HepG2 (cell line): Measurements from ENCODE around the gene MED19. TPM values are rescaled to one million over a fixed set of nuclear protein-coding genes. Genes with fewer than 3 reads are reported as not detected.
A peak's percentile ranks its signal among the peaks of the same experiment; 100 is the strongest.

Source experiments
- GPN1 ChIP-seq: sonication (generic); formaldehyde crosslinking; IDR thresholded peaks from 2 replicates; pipeline ENCODE4 v1.5.1; 2020; ENCODE audit warnings: missing genetic modification reagents, borderline replicate concordance
- HDAC2 ChIP-seq: sonication (generic); formaldehyde crosslinking; IDR thresholded peaks from 2 replicates; pipeline ENCODE4 v1.4.0; 2020; ENCODE audit warnings: missing genetic modification reagents
- HHEX ChIP-seq: IDR thresholded peaks from 2 replicates; pipeline ENCODE4 v1.6.1; 2016; ENCODE audit warnings: control low read depth
- KDM5B ChIP-seq: sonication (generic); formaldehyde crosslinking; IDR thresholded peaks from 2 replicates; pipeline ENCODE4 v1.4.0; 2020; ENCODE audit warnings: missing genetic modification reagents, mild to moderate bottlenecking, borderline replicate concordance
- MEF2D ChIP-seq: sonication (generic); formaldehyde crosslinking; IDR thresholded peaks from 2 replicates; pipeline ENCODE4 v1.5.1; 2020; ENCODE audit warnings: mild to moderate bottlenecking, missing genetic modification reagents
- PHF21A ChIP-seq: sonication (generic); formaldehyde crosslinking; IDR thresholded peaks from 2 replicates; pipeline ENCODE4 v1.5.0; 2020; ENCODE audit warnings: mild to moderate bottlenecking, missing genetic modification reagents
- PLRG1 ChIP-seq: fragments of 450-650 bp; conservative IDR thresholded peaks from 2 replicates; pipeline ENCODE4 v1.6.1; 2016
- SMYD3 ChIP-seq: sonication (generic); formaldehyde crosslinking; IDR thresholded peaks from 2 replicates; pipeline ENCODE4 v1.8.1; 2023; ENCODE audit warnings: mild to moderate bottlenecking, missing genetic modification reagents
- TBX3 ChIP-seq: fragments of 450-650 bp; IDR thresholded peaks from 2 replicates; pipeline ENCODE4 v1.6.1; 2017; ENCODE audit warnings: antibody characterized with exemption, mild to moderate bottlenecking, inconsistent platforms, borderline replicate concordance
- ZBTB7B ChIP-seq: sonication (generic); formaldehyde crosslinking; IDR thresholded peaks from 2 replicates; pipeline ENCODE4 v1.4.0; 2020; ENCODE audit warnings: missing genetic modification reagents
- ZEB1 ChIP-seq: IDR thresholded peaks from 2 replicates; pipeline ENCODE4 v1.6.1; 2012; ENCODE audit warnings: mild to moderate bottlenecking, low read depth, inconsistent platforms; ENCODE audit not compliant: insufficient replicate concordance
- ZNF333 ChIP-seq: sonication (generic); formaldehyde crosslinking; IDR thresholded peaks from 2 replicates; pipeline ENCODE4 v1.4.0; 2020; ENCODE audit warnings: mild to moderate bottlenecking, missing genetic modification reagents, borderline replicate concordance
- polyA plus RNA-seq, 8 experiments: library from polyadenylated mRNA; depleted of rRNA in 3 of 8; stranded (reverse) in 7 of 8; unstranded in 1 of 8; fragments of >200 nt; fragmentation: Illumina TruSeq in 4 of 8; extraction: Trizol in 4 of 8; gene quantifications; 2 replicates each; pipeline versions ENCODE4 v1.2.1 to v1.2.3, GENCODE V29; 2011 to 2016; ENCODE audit warnings: low read depth in 4 of 8, missing spikeins in 1 of 8, mixed read lengths in 1 of 8; ENCODE audit not compliant: insufficient read depth in 1 of 8
- total RNA-seq, 5 experiments: library from RNA; depleted of rRNA; stranded (reverse); fragments of >200 nt; fragmentation: Illumina TruSeq; extraction: Trizol; gene quantifications; 2 replicates each; pipeline ENCODE4 v1.2.3, GENCODE V29; 2016; ENCODE audit warnings: low read depth in 1 of 5
- TF ChIP-seq, protein P1 (sequence below): sonication (generic); formaldehyde crosslinking; IDR thresholded peaks from 2 replicates; pipeline ENCODE4 v1.4.0; 2020; ENCODE audit warnings: missing genetic modification reagents, borderline replicate concordance
- TF ChIP-seq, protein P2 (sequence below): sonication (generic); formaldehyde crosslinking; IDR thresholded peaks from 2 replicates; pipeline ENCODE4 v1.5.0; 2020; ENCODE audit warnings: missing genetic modification reagents
- TF ChIP-seq, protein P3 (sequence below): sonication (generic); formaldehyde crosslinking; IDR thresholded peaks from one replicate; pipeline ENCODE4 v1.5.1; 2020; ENCODE audit warnings: mild to moderate bottlenecking, missing genetic modification reagents; ENCODE audit errors: not compliant biosample characterization

The MED19 gene
- total and polyA plus RNA-seq, 2 of the 13 experiments (the other 11 are each of a cell fraction or from before 2014, with no cell fraction given) = 12.9 to 13.8 TPM

DNA sequence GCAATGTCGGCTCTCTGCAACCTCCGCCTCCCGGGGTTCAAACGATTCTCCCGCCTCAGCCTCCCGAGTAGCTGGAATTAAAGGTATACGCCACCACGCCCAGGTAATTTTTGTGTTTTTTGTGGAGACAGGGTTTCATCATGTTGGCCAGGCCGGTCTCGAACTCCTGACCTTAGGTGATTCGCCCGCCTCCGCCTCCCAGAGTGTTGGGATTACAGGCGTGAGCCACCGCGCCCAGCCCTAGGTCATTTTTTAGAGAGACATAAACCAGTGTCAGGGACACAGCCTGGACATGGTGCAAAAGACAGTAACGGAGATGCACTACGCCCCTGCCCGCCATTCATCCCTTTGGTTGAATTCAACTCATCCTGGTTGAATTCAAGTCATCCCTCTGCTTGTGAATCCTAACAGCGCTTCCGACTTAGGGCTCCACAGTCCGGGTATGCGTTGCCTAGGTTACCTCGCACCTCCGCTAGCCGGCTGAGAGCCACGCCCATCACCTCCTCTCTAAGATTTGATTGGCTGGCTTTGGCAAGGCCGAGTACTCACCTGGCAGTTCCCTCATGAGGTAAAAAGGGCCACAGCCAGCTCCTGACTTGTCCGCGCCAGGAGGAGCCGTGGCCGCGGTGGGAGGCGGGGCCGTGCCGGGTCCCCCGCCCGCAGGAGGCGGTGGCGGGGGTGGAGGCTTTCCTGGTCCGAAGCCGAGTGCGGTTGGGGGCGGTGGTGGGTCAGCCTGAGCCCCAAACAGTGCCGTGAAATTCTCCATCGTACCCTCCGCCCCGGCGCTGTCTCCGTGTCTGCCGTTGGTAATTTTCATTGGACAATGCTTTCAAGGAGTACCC is at the start of gene MED19 (continued):
- TF ChIP-seq, protein P1, sequence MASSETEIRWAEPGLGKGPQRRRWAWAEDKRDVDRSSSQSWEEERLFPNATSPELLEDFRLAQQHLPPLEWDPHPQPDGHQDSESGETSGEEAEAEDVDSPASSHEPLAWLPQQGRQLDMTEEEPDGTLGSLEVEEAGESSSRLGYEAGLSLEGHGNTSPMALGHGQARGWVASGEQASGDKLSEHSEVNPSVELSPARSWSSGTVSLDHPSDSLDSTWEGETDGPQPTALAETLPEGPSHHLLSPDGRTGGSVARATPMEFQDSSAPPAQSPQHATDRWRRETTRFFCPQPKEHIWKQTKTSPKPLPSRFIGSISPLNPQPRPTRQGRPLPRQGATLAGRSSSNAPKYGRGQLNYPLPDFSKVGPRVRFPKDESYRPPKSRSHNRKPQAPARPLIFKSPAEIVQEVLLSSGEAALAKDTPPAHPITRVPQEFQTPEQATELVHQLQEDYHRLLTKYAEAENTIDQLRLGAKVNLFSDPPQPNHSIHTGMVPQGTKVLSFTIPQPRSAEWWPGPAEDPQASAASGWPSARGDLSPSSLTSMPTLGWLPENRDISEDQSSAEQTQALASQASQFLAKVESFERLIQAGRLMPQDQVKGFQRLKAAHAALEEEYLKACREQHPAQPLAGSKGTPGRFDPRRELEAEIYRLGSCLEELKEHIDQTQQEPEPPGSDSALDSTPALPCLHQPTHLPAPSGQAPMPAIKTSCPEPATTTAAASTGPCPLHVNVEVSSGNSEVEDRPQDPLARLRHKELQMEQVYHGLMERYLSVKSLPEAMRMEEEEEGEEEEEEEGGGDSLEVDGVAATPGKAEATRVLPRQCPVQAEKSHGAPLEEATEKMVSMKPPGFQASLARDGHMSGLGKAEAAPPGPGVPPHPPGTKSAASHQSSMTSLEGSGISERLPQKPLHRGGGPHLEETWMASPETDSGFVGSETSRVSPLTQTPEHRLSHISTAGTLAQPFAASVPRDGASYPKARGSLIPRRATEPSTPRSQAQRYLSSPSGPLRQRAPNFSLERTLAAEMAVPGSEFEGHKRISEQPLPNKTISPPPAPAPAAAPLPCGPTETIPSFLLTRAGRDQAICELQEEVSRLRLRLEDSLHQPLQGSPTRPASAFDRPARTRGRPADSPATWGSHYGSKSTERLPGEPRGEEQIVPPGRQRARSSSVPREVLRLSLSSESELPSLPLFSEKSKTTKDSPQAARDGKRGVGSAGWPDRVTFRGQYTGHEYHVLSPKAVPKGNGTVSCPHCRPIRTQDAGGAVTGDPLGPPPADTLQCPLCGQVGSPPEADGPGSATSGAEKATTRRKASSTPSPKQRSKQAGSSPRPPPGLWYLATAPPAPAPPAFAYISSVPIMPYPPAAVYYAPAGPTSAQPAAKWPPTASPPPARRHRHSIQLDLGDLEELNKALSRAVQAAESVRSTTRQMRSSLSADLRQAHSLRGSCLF = no peak
- TF ChIP-seq TBX3 (peak; percentile 48; the same call in 1 of the 2 replicates), ZEB1 (peak; percentile 85), GPN1 (CRISPR knock-in tag) (no peak), PLRG1 (no peak), PHF21A (no peak), KDM5B (CRISPR knock-in tag) (peak; percentile 34; the same call in 1 of the 2 replicates), ZBTB7B (no peak), ZNF333 (CRISPR knock-in tag) (no peak), HHEX (CRISPR knock-in tag) (no peak), MEF2D (no peak), SMYD3 (CRISPR knock-in tag) (no peak), HDAC2 (CRISPR knock-in tag) (no peak)
- TF ChIP-seq, protein P2, sequence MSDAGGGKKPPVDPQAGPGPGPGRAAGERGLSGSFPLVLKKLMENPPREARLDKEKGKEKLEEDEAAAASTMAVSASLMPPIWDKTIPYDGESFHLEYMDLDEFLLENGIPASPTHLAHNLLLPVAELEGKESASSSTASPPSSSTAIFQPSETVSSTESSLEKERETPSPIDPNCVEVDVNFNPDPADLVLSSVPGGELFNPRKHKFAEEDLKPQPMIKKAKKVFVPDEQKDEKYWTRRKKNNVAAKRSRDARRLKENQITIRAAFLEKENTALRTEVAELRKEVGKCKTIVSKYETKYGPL (CRISPR knock-in tag) = no peak
- TF ChIP-seq, protein P3, sequence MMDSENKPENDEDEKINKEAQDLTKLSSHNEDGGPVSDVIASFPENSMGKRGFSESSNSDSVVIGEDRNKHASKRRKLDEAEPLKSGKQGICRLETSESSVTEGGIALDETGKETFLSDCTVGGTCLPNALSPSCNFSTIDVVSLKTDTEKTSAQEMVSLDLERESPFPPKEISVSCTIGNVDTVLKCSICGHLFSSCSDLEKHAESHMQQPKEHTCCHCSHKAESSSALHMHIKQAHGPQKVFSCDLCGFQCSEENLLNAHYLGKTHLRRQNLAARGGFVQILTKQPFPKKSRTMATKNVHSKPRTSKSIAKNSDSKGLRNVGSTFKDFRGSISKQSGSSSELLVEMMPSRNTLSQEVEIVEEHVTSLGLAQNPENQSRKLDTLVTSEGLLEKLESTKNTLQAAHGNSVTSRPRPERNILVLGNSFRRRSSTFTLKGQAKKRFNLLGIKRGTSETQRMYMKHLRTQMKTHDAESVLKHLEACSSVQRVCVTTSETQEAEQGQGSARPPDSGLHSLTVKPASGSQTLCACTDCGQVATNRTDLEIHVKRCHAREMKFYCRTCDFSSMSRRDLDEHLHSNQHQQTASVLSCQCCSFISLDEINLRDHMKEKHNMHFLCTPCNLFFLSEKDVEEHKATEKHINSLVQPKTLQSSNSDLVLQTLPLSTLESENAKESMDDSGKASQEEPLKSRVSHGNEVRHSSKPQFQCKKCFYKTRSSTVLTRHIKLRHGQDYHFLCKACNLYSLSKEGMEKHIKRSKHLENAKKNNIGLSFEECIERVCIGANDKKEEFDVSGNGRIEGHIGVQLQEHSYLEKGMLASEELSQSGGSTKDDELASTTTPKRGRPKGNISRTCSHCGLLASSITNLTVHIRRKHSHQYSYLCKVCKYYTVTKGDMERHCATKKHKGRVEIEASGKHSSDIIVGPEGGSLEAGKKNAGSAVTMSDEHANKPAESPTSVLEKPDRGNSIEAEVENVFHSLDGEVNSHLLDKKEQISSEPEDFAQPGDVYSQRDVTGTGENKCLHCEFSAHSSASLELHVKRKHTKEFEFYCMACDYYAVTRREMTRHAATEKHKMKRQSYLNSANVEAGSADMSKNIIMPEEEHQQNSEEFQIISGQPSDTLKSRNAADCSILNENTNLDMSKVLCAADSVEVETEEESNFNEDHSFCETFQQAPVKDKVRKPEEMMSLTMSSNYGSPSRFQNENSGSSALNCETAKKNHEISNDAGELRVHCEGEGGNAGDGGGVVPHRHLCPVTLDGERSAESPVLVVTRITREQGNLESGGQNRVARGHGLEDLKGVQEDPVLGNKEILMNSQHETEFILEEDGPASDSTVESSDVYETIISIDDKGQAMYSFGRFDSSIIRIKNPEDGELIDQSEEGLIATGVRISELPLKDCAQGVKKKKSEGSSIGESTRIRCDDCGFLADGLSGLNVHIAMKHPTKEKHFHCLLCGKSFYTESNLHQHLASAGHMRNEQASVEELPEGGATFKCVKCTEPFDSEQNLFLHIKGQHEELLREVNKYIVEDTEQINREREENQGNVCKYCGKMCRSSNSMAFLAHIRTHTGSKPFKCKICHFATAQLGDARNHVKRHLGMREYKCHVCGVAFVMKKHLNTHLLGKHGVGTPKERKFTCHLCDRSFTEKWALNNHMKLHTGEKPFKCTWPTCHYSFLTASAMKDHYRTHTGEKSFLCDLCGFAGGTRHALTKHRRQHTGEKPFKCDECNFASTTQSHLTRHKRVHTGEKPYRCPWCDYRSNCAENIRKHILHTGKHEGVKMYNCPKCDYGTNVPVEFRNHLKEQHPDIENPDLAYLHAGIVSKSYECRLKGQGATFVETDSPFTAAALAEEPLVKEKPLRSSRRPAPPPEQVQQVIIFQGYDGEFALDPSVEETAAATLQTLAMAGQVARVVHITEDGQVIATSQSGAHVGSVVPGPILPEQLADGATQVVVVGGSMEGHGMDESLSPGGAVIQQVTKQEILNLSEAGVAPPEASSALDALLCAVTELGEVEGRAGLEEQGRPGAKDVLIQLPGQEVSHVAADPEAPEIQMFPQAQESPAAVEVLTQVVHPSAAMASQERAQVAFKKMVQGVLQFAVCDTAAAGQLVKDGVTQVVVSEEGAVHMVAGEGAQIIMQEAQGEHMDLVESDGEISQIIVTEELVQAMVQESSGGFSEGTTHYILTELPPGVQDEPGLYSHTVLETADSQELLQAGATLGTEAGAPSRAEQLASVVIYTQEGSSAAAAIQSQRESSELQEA (CRISPR knock-in tag) = no peak
